HCT116 (cell line): ENCODE data around the gene FAM83G. TPM values are rescaled to one million over a fixed set of nuclear protein-coding genes. Genes with fewer than 3 reads are reported as not detected.

Experiments
- ATAC-seq: fragments of 200-7000 bp; cut with Tn5 transposase; 2 replicates; pipeline ENCODE4 v1.9.1; 2020; ENCODE audit warnings: mild to moderate bottlenecking, moderate library complexity
- BruUV-seq: library from RNA; stranded (reverse); fragments of 400-500 nt; replicated peaks from 2 replicates; lab custom pipeline; 2021; lab: Mats Ljungman, UMichigan
- CTCF ChIA-PET: fragments of 300-600 bp; sonication (Branson Sonifier 250); formaldehyde crosslinking; loops from one replicate; lab custom pipeline; 2021; ENCODE audit warnings: antibody characterized with exemption; lab: Charles Lee
- POLR2A ChIA-PET: fragments of 300-600, 350-600 bp; sonication (Branson Sonifier 250); formaldehyde crosslinking; loops from one replicate; lab custom pipeline; 2021; ENCODE audit warnings: antibody characterized with exemption; lab: Charles Lee
- RAD21 ChIA-PET, 2 experiments: fragments of 300-600 bp; sonication (Branson Sonifier 250); formaldehyde crosslinking; loops; one replicate each; lab custom pipeline; 2023; ENCODE audit warnings: low total read pairs in 2 of 2; ENCODE audit not compliant: uncharacterized antibody in 2 of 2, unreplicated experiment in 2 of 2, low non-redundant PET in 1 of 2; lab: Charles Lee
- DNase-seq: peaks from one replicate; pipeline ENCODE4 v3.0.0-alpha.2; 2010; ENCODE audit warnings: low read depth, low spot score
- H2AFZ ChIP-seq: fragments of 200-600 bp; shearing (Covaris generic), sonication (generic); 2 replicates; pipeline ENCODE4 v1.6.1; 2017; ENCODE audit warnings: low read depth, mixed run types, mixed read lengths, antibody characterized with exemption, low read length; ENCODE audit not compliant: poor library complexity, severe bottlenecking
- H3K27ac ChIP-seq: 2 replicates; pipeline ENCODE4 v1.5.1; 2012; ENCODE audit warnings: low read depth, low read length
- H3K27me3 ChIP-seq: fragments of 200-600 bp; sonication (generic); 2 replicates; pipeline ENCODE4 v1.6.1; 2016; ENCODE audit warnings: mixed run types, low read length, mixed read lengths; ENCODE audit not compliant: insufficient read depth
- H3K36me3 ChIP-seq, 2 experiments: fragments of 200-500 bp in 1 of 2; fragments of 200-600 bp in 1 of 2; sonication (Bioruptor generic) in 1 of 2; sonication (generic) in 1 of 2; 2 replicates each; pipeline versions ENCODE4 v1.5.1 to v1.6.1; 2014 to 2016; ENCODE audit warnings: low read length in 2 of 2, inconsistent platforms in 1 of 2, mixed read lengths in 1 of 2, mixed run types in 1 of 2; ENCODE audit not compliant: insufficient read depth in 2 of 2, control insufficient read depth in 1 of 2
- H3K4me1 ChIP-seq, 2 experiments: fragments of 200-600 bp in 1 of 2; sonication (generic) in 1 of 2; 2 replicates each; pipeline versions ENCODE4 v1.5.1 to v1.6.1; 2012 to 2017; ENCODE audit warnings: low read length in 2 of 2, inconsistent platforms in 1 of 2, mild to moderate bottlenecking in 1 of 2, mixed read lengths in 1 of 2, mixed run types in 1 of 2, moderate library complexity in 1 of 2; ENCODE audit not compliant: insufficient read depth in 2 of 2, control insufficient read depth in 1 of 2
- H3K4me2 ChIP-seq: fragments of 200-600 bp; sonication (generic); 2 replicates; pipeline ENCODE4 v1.6.1; 2017; ENCODE audit warnings: mixed run types, low read length, mixed read lengths
- H3K4me3 ChIP-seq, 2 experiments: fragments of 200-600 bp in 1 of 2; sonication (generic) in 1 of 2; replicated peaks in 1 of 2; 2 replicates each; pipeline ENCODE4 v1.5.1; 2011 to 2016; ENCODE audit warnings: low read length in 2 of 2, control low read depth in 1 of 2, low read depth in 1 of 2, mild to moderate bottlenecking in 1 of 2, mixed read lengths in 1 of 2, mixed run types in 1 of 2
- H3K79me2 ChIP-seq: fragments of 200-600 bp; sonication (generic); 2 replicates; pipeline ENCODE4 v1.6.1; 2017; ENCODE audit warnings: mild to moderate bottlenecking, mixed run types, low read length, moderate library complexity, mixed read lengths; ENCODE audit not compliant: insufficient read depth
- H3K9ac ChIP-seq: fragments of 200-600 bp; sonication (generic); 2 replicates; pipeline ENCODE4 v1.6.1; 2016; ENCODE audit warnings: low read length, mixed read lengths
- H3K9me2 ChIP-seq: fragments of 200-600 bp; sonication (generic), shearing (Covaris generic); 2 replicates; pipeline ENCODE4 v1.6.1; 2017; ENCODE audit warnings: mixed run types, mild to moderate bottlenecking, moderate library complexity; ENCODE audit not compliant: insufficient read depth
- H3K9me3 ChIP-seq, 2 experiments: fragments of 200-500 bp in 1 of 2; fragments of 200-600 bp in 1 of 2; sonication (Bioruptor generic) in 1 of 2; sonication (generic) in 1 of 2; 2 replicates each; pipeline ENCODE4 v1.6.1; 2014 to 2017; ENCODE audit warnings: low read length in 2 of 2, mixed read lengths in 2 of 2, inconsistent platforms in 1 of 2, low read depth in 1 of 2, mild to moderate bottlenecking in 1 of 2, mixed run types in 1 of 2, moderate library complexity in 1 of 2; ENCODE audit not compliant: control insufficient read depth in 1 of 2, insufficient read depth in 1 of 2
- H4K20me1 ChIP-seq: fragments of 200-600 bp; sonication (generic), shearing (Covaris generic); 2 replicates; pipeline ENCODE4 v1.6.1; 2017; ENCODE audit warnings: mixed run types, mild to moderate bottlenecking, moderate library complexity; ENCODE audit not compliant: insufficient read depth
- CBX3 ChIP-seq: IDR thresholded peaks from 2 replicates; pipeline ENCODE4 v1.6.1; 2012; ENCODE audit warnings: low read depth
- ELF1 ChIP-seq: IDR thresholded peaks from 2 replicates; pipeline ENCODE4 v1.6.1; 2012; ENCODE audit warnings: low read depth, borderline replicate concordance
- EZH2 ChIP-seq: fragments of 200-600 bp; sonication (generic); IDR thresholded peaks from 2 replicates; pipeline ENCODE4 v1.6.1; 2017; ENCODE audit warnings: antibody characterized with exemption, mixed run types
- SP1 ChIP-seq: IDR thresholded peaks from 2 replicates; pipeline ENCODE4 v1.6.1; 2012; ENCODE audit warnings: low read depth
- YY1 ChIP-seq: IDR thresholded peaks from 2 replicates; pipeline ENCODE4 v1.6.1; 2011; ENCODE audit warnings: low read length, low read depth, moderate library complexity, mild to moderate bottlenecking; ENCODE audit not compliant: insufficient replicate concordance; ENCODE audit errors: extremely low read depth
- intact Hi-C: fragments of 100-400 bp; cut with micrococcal nuclease; formaldehyde crosslinking; loops from 2 replicates; pipeline ENCODE4 v1.10.0; 2022
- total RNA-seq: library from RNA; stranded (reverse); gene quantifications from one replicate; pipeline ENCODE4 v1.2.1, GENCODE V29; 2021; ENCODE audit not compliant: unreplicated experiment
- TF ChIP-seq, protein P1 (sequence below): IDR thresholded peaks from 2 replicates; pipeline ENCODE4 v1.6.1; 2012
- TF ChIP-seq, protein P2 (sequence below): IDR thresholded peaks from 2 replicates; pipeline ENCODE4 v1.6.1; 2011; ENCODE audit warnings: mild to moderate bottlenecking, low read length, moderate library complexity; ENCODE audit not compliant: insufficient replicate concordance; ENCODE audit errors: extremely low read depth

The FAM83G gene
- total RNA-seq, 1 experiment from 2014 or later = 33.9 TPM

DNA sequence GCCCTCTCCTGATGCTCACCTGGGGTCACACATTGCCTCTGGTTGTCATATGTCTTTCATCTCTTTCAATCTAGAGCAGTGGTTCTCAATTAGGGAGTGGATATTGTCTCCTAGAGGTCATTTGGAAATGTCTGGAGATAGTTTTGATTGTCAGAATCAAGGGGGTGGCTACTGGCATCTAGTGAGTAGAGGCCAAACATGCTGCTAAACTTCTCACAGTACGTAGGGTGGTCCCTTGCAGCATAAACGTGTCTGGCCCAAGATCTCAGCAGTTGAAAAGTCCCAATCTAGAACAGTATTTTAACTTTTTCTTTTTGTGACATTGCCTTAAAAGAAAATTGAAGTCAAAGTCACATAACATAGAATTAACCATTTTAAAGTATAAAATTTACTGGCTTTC lies 83.1 kb downstream of the FAM83G start:
- BruUV-seq = no TSS peak
- Histone ChIP-seq H3K4me3 (no peak overlapping the region), H3K9ac (no peak overlapping the region)
- RAD21 ChIA-PET = no interaction called here
- TF ChIP-seq SP1 = no peak
- no peak for TF ChIP-seq ELF1
- no peak for TF ChIP-seq CBX3
- TF ChIP-seq, protein P1, sequence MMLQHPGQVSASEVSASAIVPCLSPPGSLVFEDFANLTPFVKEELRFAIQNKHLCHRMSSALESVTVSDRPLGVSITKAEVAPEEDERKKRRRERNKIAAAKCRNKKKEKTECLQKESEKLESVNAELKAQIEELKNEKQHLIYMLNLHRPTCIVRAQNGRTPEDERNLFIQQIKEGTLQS = no peak
- TF ChIP-seq, protein P2, sequence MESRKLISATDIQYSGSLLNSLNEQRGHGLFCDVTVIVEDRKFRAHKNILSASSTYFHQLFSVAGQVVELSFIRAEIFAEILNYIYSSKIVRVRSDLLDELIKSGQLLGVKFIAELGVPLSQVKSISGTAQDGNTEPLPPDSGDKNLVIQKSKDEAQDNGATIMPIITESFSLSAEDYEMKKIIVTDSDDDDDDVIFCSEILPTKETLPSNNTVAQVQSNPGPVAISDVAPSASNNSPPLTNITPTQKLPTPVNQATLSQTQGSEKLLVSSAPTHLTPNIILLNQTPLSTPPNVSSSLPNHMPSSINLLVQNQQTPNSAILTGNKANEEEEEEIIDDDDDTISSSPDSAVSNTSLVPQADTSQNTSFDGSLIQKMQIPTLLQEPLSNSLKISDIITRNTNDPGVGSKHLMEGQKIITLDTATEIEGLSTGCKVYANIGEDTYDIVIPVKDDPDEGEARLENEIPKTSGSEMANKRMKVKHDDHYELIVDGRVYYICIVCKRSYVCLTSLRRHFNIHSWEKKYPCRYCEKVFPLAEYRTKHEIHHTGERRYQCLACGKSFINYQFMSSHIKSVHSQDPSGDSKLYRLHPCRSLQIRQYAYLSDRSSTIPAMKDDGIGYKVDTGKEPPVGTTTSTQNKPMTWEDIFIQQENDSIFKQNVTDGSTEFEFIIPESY = no peak
- no peak for TF ChIP-seq EZH2
- TF ChIP-seq YY1 = no peak
- TF ChIP-seq, all 23 proteins: peak for 0
- intact Hi-C loops = no loop called here
- Histone ChIP-seq H2AFZ (no peak overlapping the region), H3K36me3 (no peaks in the 10 kb centered on the region; a peak in 1 of 4 replicates), H3K27me3 (no peaks in the 10 kb centered on the region), H3K9me3 (no peaks in the 10 kb centered on the region), H3K4me2 (no peak overlapping the region; the same call in 1 of the 2 replicates), H3K79me2 (0 out of 2 replicates have a peak, but pooled peaks cover 5% of the 10 kb centered on the region), H4K20me1 (no peaks in the 10 kb centered on the region), H3K4me1 (peaks cover 6 to 10% of the 10 kb centered on the region in 2 experiments; a peak in 2 of 4 replicates), H3K27ac (peak overlapping the region; percentile 11; the same call in 1 of the 2 replicates), H3K9me2 (no peaks in the 10 kb centered on the region)
- ChIA-PET POLR2A (no interaction called here), CTCF (no interaction called here)
- no peak for ATAC-seq
- DNase-seq = no peak
